ENCODE results near the gene EPB41L4A. TPM values are rescaled to one million over a fixed set of nuclear protein-coding genes. Genes with fewer than 3 reads are reported as not detected.

Gene EPB41L4A
- polyA plus RNA-seq, 1 donor, result 6.1 TPM

DNA sequence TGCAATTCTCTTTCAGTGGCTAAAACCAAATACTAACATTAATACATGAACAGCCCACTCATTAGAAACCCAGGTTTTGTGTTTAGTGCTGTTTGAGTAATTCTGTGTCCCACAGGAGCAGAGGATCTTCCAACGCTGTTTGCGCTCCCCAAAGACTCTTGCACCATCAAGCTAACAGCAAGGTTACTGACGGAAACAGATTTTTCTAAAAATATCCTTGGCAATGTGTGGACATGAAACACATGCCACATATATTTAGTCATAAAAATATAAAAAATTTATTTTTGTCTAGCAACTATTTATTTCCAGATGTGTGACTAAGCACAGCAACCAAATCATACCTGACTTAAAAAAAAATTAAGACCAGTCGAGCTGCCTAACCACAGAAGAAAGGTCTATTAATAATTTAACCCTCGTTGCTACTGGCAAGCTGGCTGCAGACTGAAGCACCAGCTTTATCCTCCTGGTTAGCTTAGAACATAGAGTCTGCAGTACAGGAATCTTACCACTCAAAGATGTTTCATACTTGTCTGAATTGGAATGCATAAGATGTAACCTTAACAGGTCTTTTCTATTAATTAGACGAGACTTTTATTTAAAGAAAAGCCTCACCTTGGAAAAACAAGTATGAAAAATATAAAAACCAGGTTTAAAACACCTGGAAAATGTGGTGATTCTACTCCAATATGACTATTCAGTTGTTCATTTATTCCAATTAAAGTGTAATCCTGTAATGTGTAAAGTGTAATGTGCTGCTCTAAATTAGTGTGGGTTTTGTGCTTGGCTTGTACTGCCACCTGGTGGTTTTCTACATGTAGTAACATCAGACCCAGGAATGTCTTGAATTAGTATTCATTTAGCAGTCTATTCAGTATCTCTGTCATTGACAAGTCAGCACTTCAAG is 272.5 kb downstream of the EPB41L4A start:
- peak; percentile 78 for DNase-seq

DNA sequence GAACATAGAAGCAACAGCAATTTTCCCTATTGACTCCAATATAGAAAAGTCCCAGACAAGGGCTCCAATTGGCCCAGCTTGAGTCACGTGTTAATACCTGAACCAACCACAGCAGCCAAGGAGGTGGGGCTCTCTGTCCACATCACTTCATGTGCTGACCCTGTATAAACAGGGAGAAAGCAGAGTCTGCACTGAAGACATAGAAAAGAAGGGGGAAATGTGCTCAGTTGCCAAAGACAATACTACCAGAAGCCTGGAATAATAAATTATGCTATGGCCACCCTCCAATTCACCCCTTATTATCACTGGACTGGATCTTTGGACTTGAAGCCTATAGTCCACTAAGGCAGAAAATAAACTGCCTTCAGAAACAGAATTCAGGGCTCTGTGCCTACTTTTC is 275.4 kb downstream of the EPB41L4A start:
- DNase-seq, result no peak

DNA sequence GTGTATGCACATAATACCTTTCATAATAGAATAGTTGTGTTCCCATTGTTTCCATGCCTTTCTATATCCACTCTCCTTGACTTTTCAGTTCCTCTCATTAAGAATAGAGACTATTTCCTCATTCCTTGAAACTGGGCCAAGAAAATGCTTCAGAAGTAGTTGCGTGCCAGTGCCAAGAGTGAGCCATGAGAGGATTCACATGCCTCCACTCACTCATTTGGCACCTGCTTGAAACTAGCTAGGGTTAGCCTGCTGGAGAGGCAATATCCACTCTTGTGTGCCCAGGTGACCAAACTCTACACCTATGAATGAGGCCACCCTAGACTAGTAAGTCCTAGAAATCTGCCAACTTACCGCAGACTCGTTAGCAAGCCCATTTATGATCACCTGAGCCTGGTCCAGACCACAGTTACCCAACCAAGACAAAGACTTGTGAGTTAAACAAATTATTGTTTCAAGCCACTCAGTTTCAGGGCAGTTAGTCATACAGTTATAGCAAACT is 276.3 kb downstream of the EPB41L4A start:
- DNase-seq, result no peak

DNA sequence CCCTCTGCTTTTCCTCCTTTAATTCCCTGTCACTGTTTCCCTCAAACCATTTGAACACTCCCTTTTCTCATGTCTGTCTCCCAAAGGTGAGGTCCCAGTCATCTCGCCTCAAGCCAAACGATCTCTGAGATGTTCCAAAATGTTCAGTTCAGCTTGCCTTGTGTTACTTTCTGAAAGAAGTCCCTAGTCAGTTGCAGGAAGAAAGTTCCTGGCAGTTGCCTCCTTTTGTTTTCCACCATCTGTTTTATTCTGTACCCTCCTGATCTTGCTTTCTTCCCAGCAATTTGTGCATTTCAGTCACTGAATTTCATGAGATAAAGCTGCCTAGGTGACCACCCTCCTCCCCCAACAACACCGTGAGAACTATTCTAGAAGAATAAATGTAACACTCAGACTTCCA is 277.5 kb downstream of the EPB41L4A start:
- no peak for DNase-seq

DNA sequence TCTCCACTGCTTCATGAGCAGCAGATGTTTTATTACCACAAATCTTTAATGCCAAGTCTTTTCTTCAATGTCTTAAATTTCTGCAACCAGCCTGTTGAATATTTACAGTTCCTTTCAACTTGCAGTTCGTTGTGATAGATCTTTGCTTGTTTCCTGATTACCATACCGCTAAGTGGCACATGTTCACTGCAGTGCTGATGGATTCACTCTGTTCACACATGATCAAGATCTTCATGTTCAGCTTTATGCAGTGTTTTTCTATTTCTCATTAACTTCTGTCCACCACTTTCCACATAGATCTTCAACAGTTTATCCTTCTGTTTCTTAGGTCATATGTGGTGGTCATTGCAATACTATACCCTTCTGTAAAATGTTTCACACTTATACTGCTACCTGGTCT is 280.6 kb downstream of the EPB41L4A start:
- DNase-seq, result no peak

DNA sequence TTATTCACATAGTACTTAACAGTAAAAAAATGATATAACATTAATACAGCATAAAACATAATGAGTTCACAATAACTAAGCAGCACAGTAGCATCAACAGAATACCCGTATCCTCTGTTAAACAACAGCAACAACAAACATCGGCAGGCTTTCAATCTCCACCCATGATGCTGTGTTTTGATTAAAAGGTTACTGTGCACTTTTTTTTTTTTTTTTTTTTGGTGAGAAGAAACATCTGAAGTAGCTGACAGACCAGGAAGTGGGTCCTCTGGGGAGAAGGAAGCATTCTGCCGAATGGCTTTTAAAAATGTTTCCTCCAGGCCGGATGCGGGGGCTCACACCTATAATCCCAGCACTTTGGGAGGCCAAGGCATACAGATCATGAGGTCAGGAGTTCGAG is 282.3 kb downstream of the EPB41L4A start:
- no peak for DNase-seq

DNA sequence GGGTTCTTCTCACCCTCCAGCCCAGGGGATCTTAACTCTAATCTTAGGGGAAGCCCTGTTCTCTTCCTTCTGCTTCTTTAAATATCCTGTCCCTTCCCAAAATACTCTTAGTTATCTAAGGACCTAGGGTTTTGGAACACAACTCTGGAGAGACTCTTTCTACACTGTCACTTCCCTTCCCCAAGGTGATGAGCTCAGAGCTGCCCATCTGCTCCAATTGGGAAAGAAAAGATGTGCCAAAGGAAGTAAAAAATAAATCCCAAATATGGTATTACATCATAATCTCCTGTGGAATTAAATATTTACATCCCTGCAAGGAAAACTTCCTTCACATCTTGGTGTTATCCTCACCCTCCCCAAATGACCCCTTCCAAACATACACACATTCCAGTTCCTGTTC is 291.2 kb downstream of the EPB41L4A start:
- DNase-seq, result no peak

DNA sequence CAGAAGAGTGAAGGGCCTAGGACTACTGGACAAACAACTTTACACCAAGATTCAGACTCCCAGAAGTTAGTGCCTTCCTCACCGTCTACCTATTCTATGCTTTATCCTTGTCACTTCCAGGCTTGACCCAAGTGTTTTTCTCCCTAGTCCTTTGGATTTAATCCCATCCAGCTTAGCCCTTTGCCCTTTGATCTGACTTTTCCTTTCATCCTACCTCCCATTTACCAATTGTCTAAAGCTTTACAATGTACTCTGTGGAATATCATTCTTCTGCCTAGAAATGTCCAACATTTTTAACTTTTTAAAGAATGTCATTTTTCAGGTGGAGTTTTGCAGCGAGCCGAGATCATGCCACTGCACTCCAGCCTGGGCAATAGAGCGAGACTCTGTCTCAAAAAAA is 292.1 kb downstream of the EPB41L4A start:
- no peak for DNase-seq

DNA sequence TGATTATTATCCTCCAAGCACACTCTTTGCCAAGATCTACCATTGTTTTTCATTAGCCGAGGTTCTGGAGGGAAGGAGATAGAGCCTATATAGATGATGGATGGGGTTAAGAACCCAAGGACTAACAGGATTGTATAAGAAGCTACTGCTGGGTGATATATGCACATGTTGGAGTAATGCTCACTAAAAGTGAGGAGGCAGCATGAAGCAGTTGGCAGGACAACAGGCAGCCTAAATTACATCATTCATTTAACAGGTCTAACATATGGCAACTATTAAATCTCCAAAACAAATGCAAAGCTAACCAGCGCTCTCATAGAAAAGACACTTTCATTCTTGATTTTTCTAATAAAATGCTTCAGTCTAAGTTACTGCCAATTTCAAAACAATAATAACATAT is 293.2 kb downstream of the EPB41L4A start:
- DNase-seq, result peak; percentile 72

DNA sequence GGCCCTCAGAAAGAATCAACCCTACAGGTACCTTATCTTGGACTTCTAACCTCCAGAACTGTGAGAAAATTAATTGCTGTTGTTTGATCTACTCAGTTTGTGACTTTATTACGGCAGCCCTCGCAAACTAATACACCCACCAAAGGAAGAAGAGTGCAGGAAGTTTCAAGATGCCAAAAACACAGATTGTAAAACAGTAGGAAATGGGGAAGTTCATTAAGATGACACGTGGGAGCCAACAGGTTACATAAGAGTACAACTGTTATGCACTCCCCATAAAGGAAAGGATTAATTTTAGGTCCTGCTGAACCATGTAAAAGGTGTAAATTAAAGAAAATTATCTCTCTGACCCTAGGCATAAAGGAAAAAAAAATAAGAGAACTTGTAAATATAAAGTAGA is 294.3 kb downstream of the EPB41L4A start:
- no peak for DNase-seq

DNA sequence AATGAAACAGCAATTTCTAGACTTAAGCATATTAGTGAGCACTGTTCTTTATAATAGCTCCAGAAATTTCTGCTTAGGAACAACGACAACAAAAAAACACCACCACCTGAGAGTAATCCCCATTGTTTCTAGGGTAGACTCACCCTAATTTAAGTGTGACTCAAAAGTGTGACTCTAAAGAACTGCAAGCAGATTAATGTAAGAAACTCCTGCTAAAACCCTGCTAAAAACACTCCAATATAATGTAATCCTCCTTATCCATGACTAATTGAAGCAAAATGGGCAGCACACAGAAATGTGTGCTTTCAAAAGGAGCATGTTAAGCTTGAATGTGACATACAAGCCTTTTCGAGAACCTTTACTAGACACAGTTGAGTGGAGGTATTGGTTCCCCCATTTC is 296.0 kb downstream of the EPB41L4A start:
- no peak for DNase-seq

DNA sequence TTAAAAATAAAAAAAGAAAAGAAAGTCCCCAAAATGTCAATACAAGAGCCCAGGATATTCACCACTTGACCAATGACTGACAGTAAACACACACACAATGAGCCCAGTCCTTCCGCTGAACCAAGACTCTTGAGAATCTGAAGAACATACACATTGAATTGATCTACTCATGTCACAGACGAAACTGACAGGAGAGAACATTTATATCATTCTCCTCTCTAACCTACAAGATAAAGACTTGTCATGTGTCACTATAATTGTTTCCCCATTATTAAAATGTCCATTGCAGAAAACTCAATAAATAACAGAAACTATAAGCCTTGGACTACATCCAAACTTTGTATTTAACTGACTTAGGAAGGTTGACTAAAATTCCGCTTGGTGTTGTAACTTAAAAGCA is 296.7 kb downstream of the EPB41L4A start:
- DNase-seq, result no peak

DNA sequence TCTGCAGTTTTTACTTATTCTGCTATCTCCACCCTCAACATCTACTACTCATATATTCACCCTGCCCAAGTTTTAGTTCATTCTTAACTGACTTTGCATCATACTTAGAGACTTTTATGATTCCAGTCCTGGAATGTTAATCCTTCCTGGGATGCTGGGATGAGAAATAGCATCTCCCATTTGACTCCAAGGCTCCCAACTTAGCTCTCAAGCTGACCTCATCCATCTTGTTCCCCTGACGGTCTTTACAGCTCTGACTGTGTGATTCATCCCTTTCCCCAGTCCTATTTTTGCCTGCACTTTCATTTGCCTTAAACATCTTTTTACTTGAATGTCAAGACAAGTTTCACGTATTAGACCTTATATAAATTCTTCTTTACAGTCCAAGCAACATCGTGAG is 297.8 kb downstream of the EPB41L4A start:
- DNase-seq, result no peak

DNA sequence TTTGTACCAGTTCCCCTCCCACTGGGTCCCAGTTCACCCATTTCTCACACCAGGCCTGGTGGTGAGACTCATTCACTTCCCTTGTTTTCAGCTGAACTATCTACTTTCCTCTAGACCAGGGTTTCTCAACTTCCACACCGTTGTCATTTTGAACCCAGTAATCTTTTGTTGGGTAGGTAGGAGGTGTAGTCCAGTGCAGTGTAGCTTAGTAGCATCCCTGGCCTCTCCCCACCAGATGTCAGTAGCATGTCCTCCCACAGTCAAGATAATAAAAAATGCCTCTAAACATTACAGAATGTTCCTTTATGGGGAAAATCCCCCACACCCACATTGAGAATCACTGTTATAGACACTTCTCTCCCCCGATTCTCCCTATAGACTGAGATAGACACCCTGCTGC is 299.1 kb downstream of the EPB41L4A start:
- DNase-seq, result no peak

DNA sequence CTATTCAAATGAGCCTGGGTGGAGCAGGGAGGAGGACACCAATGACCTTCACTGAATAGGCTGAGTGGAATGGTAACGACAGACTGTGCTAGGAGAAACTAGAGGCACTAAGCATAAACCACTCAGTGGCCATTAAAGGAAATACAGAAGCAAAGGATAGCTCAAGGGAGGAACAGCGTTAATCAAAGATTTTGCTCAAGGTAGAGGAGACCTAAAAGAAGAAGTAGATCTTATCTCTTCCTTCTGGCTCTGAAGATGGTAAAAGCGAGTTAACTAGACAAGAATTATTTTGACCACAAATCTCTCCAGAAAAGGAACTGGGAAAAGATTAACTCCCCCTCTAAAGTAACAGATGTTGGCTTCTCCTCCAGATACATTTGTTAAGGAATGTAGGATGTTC is 299.6 kb downstream of the EPB41L4A start:
- no peak for DNase-seq

DNA sequence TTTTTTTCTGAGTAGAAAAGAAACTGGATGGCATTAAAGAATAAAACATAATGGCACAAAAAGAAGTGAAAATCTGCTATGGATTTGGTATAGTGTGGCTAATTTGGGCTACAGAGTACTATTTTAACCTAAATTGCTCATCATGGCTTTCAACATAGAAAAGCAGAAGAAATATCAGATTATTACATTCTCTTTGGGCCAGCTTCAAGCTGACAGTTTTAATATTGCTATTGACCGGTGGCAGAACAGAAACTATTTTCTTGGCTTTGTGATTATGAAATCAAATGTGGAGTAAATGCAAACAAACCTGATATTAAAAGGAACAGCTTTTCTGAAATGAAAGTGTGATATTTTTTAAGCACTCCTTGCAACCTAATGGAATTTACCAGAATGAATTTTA is 301.5 kb downstream of the EPB41L4A start:
- no peak for DNase-seq

DNA sequence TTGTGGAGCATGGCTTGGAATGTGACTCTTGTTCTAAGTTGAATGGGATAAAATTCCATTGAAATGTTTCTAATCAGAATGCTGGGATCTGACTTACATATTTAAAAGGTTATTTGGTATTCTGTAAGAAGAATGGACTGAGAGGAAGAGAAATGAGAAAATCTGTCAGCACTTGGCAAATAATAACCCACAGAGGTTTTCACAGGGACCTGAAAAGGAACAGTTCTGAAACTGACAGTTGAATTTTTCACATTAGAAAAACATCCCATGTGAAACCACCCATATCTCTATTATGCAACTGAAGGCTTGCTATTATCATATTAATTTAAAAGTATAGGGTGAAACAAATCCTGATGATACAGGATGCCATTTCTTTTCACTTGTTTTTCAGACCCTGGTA is 302.7 kb downstream of the EPB41L4A start:
- DNase-seq, result no peak

DNA sequence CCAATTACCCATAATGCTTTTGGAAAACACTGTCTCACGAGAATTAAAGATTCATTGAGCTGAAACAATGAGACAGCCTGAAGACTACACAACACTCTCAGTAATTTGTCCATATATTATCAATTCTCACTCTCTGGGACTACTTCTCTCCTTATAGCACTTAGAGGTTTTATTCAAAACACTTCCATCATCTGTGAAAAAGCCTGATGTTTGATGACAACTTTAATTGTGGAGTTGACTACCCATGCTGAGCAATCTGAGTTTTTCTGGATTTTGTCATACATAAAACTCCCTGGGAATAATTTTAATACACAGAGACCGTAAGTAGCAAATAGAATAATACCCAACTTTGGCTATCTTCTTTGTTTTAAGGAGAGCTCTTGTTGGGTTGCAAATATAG is 305.5 kb downstream of the EPB41L4A start:
- no peak for DNase-seq
